GM12891 (cell line): Measurements from ENCODE around the gene TREH.

Source experiments
- DNase-seq: peaks from one replicate; pipeline ENCODE4 v3.0.0; 2011; ENCODE audit warnings: low spot score; ENCODE audit not compliant: insufficient read length
- FAIRE-seq: peaks from 2 replicates; lab custom pipeline; 2011; peaks lifted over from hg19 to GRCh38; lab: Jason Lieb, UNC
- PAX5 ChIP-seq: IDR thresholded peaks from 2 replicates; pipeline ENCODE4 v1.6.1; 2011; ENCODE audit warnings: low read length, moderate library complexity, mild to moderate bottlenecking; ENCODE audit not compliant: insufficient read depth, severe bottlenecking
- POLR2A ChIP-seq: IDR thresholded peaks from 2 replicates; pipeline ENCODE4 v1.6.1; 2011; ENCODE audit warnings: low read depth, low read length, control low read depth
- POLR2AphosphoS5 ChIP-seq: IDR thresholded peaks from 2 replicates; pipeline ENCODE4 v1.6.1; 2011; ENCODE audit warnings: low read depth, low read length, control low read depth
- POU2F2 ChIP-seq: IDR thresholded peaks from 2 replicates; pipeline ENCODE4 v1.6.1; 2011; ENCODE audit warnings: low read depth, mild to moderate bottlenecking, control low read depth, low read length, moderate library complexity
- SPI1 ChIP-seq: IDR thresholded peaks from 2 replicates; pipeline ENCODE4 v1.6.1; 2011; ENCODE audit warnings: low read depth, low read length, control low read depth
- TAF1 ChIP-seq: IDR thresholded peaks from 2 replicates; pipeline ENCODE4 v1.6.1; 2011; ENCODE audit warnings: low read depth, low read length, control low read depth

The TREH gene

GRCh38 chr11:118636569-118637290, 42.7 kb downstream of the TREH start:
- no peak for FAIRE-seq
- TF ChIP-seq SPI1 (no peak), POU2F2 (no peak), POLR2AphosphoS5 (no peak), PAX5 (no peak), POLR2A (no peak), TAF1 (no peak)
- DNase-seq: no peak

- TF ChIP-seq SPI1 (no peak), POU2F2 (no peak), TAF1 (no peak), POLR2AphosphoS5 (no peak), POLR2A (no peak), PAX5 (no peak)
- DNase-seq (no peak), FAIRE-seq (no peak)
Measured at GRCh38 chr11:118635642-118636041, 43.8 kb downstream of the TREH start.

GRCh38 chr11:118635237-118635591, 44.2 kb downstream of the TREH start:
- FAIRE-seq: no peak

GRCh38 chr11:118634431-118635236, 44.8 kb downstream of the TREH start:
- FAIRE-seq: no peak

More at GRCh38 chr11:118635237-118635591, 44.2 kb downstream of the TREH start:
- TF ChIP-seq POU2F2 (no peak), PAX5 (no peak), POLR2AphosphoS5 (no peak), TAF1 (no peak), POLR2A (no peak), SPI1 (no peak)
- no peak for DNase-seq

GRCh38 chr11:118633979-118634378, 45.5 kb downstream of the TREH start:
- DNase-seq (no peak), FAIRE-seq (no peak)

More at GRCh38 chr11:118634431-118635236, 44.8 kb downstream of the TREH start:
- DNase-seq: no peak
- no peak for TF ChIP-seq TAF1
- TF ChIP-seq PAX5: no peak
- TF ChIP-seq POLR2AphosphoS5: no peak
- no peak for TF ChIP-seq POLR2A
- no peak for TF ChIP-seq POU2F2
- TF ChIP-seq SPI1: no peak

GRCh38 chr11:118633319-118633690, 46.1 kb downstream of the TREH start:
- DNase-seq (no peak), FAIRE-seq (no peak)

More at GRCh38 chr11:118633979-118634378, 45.5 kb downstream of the TREH start:
- TF ChIP-seq PAX5: no peak
- TF ChIP-seq TAF1: no peak
- TF ChIP-seq POU2F2: no peak
- TF ChIP-seq POLR2A: no peak
- TF ChIP-seq POLR2AphosphoS5: no peak
- TF ChIP-seq SPI1: no peak

GRCh38 chr11:118632577-118633318, 46.7 kb downstream of the TREH start:
- FAIRE-seq (no peak), DNase-seq (no peak)
- TF ChIP-seq PAX5: no peak
- TF ChIP-seq TAF1: no peak
- TF ChIP-seq SPI1: no peak
- TF ChIP-seq POU2F2: no peak

More at GRCh38 chr11:118633319-118633690, 46.1 kb downstream of the TREH start:
- no peak for TF ChIP-seq PAX5
- no peak for TF ChIP-seq SPI1
- TF ChIP-seq POU2F2: no peak
- no peak for TF ChIP-seq POLR2A
- no peak for TF ChIP-seq TAF1
- no peak for TF ChIP-seq POLR2AphosphoS5

GRCh38 chr11:118631142-118631909, 48.1 kb downstream of the TREH start:
- no peak for FAIRE-seq
- no peak for DNase-seq
- TF ChIP-seq SPI1 (no peak), TAF1 (no peak), POU2F2 (no peak), PAX5 (no peak), POLR2AphosphoS5 (no peak), POLR2A (no peak)
